ENCODE results near the gene GTSE1. TPM values are rescaled to one million over a fixed set of nuclear protein-coding genes. Genes with fewer than 3 reads are reported as not detected.

The GTSE1 gene
- total and polyA plus RNA-seq, 2 of the 13 experiments (the other 11 are each of a cell fraction or from before 2014, with no cell fraction given) = 10.7 to 13.5 TPM

DNA sequence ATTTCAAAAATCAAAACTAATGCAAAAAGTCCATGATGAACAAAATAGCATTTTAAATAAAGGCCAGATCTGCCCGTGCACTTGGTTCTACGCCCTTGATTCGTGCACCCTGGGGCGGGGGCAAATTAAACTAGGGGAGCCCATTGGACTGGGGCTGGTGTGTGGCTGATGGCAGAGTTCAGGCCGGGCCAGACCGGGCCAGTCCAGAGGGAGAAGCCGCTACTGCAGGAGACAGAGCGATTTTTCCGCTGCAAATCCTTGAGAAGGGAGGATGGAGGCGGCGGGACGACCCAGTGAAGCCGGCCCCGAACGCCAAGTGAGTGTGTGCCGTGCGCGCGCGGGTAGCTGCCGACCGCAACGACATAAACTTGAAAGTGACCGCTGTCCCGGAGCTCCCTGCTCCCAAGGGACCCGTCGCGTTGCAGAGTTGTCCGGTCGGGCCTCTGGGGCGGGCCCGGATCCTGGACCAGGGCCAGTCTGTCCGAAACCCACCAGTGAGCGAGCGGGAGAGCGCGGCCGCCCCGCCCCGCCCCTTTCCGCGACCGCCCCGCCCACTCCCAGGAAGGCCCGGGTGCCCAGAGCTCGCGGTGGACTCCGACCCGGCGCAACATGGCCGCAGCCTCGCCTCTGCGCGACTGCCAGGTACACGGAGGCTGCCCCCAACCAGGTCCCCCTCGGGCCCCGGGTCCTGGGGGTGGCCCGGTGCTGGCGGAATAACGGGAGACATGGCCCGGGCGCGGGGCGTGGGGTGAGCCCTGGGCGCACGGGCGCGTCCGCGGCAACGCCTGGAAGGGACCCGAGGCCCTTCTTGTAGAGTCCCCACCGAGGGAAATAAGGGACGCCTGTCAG is 29.0 kb upstream of the GTSE1 start, which contains the start of gene TTC38 (continued):
- TF ChIP-seq ZNF44 (CRISPR knock-in tag; IDR thresholded peaks at IDR 0.05) (no peak), NFYB (CRISPR knock-in tag; IDR thresholded peaks at IDR 0.05) (peak; percentile 54), ZNF644 (CRISPR knock-in tag; IDR thresholded peaks at IDR 0.05; ENCODE audit: low read depth) (no peak), POGZ (CRISPR knock-in tag; IDR thresholded peaks at IDR 0.05) (no peak), CBFB (CRISPR knock-in tag; IDR thresholded peaks at IDR 0.05) (peak; percentile 94), RELA (CRISPR knock-in tag; IDR thresholded peaks at IDR 0.05) (peak; percentile 60), FOXA1 (IDR thresholded peaks at IDR 0.05) (no peak), FOXA1 (CRISPR knock-in tag; IDR thresholded peaks at IDR 0.05) (no peak), MBD4 (IDR thresholded peaks at IDR 0.05; ENCODE audit: borderline replicate concordance, low read length) (no peak), POLR2AphosphoS2 (IDR thresholded peaks at IDR 0.05; ENCODE audit: low read depth, low read length) (no peak), ARNT2 (CRISPR knock-in tag; IDR thresholded peaks at IDR 0.05; ENCODE audit: low read depth) (0 out of 2 replicates have a peak, but pooled peaks have one; percentile 29), ETV5 (CRISPR knock-in tag; IDR thresholded peaks at IDR 0.05; ENCODE audit: borderline replicate concordance) (peak; percentile 57), ZNF3 (CRISPR knock-in tag; IDR thresholded peaks at IDR 0.05) (no peak), NR2C2 (CRISPR knock-in tag; IDR thresholded peaks at IDR 0.05; ENCODE audit: borderline replicate concordance) (peak; percentile 22; the same call in 1 of the 2 replicates)
- TF ChIP-seq, protein P1, sequence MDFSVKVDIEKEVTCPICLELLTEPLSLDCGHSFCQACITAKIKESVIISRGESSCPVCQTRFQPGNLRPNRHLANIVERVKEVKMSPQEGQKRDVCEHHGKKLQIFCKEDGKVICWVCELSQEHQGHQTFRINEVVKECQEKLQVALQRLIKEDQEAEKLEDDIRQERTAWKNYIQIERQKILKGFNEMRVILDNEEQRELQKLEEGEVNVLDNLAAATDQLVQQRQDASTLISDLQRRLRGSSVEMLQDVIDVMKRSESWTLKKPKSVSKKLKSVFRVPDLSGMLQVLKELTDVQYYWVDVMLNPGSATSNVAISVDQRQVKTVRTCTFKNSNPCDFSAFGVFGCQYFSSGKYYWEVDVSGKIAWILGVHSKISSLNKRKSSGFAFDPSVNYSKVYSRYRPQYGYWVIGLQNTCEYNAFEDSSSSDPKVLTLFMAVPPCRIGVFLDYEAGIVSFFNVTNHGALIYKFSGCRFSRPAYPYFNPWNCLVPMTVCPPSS (IDR thresholded peaks at IDR 0.05) = no peak
- TF ChIP-seq, protein P2, sequence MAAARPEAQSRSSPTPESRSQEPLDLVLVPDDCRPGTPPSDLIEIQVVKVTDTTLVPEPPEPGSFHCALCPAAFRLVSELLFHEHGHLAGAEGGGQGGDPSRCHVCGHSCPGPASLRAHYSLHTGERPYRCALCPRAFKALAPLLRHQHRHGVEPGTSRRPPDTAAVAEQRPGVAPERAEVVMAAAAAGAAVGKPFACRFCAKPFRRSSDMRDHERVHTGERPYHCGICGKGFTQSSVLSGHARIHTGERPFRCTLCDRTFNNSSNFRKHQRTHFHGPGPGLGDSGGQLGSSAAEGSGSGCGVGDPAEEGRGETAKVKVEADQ (CRISPR knock-in tag; IDR thresholded peaks at IDR 0.05; ENCODE audit: borderline replicate concordance) = peak; percentile 53; the same call in 1 of the 2 replicates
- TF ChIP-seq, protein P3, sequence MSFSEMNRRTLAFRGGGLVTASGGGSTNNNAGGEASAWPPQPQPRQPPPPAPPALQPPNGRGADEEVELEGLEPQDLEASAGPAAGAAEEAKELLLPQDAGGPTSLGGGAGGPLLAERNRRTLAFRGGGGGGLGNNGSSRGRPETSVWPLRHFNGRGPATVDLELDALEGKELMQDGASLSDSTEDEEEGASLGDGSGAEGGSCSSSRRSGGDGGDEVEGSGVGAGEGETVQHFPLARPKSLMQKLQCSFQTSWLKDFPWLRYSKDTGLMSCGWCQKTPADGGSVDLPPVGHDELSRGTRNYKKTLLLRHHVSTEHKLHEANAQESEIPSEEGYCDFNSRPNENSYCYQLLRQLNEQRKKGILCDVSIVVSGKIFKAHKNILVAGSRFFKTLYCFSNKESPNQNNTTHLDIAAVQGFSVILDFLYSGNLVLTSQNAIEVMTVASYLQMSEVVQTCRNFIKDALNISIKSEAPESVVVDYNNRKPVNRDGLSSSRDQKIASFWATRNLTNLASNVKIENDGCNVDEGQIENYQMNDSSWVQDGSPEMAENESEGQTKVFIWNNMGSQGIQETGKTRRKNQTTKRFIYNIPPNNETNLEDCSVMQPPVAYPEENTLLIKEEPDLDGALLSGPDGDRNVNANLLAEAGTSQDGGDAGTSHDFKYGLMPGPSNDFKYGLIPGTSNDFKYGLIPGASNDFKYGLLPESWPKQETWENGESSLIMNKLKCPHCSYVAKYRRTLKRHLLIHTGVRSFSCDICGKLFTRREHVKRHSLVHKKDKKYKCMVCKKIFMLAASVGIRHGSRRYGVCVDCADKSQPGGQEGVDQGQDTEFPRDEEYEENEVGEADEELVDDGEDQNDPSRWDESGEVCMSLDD (CRISPR knock-in tag; IDR thresholded peaks at IDR 0.05; ENCODE audit: borderline replicate concordance) = no peak
- TF ChIP-seq, protein P4, sequence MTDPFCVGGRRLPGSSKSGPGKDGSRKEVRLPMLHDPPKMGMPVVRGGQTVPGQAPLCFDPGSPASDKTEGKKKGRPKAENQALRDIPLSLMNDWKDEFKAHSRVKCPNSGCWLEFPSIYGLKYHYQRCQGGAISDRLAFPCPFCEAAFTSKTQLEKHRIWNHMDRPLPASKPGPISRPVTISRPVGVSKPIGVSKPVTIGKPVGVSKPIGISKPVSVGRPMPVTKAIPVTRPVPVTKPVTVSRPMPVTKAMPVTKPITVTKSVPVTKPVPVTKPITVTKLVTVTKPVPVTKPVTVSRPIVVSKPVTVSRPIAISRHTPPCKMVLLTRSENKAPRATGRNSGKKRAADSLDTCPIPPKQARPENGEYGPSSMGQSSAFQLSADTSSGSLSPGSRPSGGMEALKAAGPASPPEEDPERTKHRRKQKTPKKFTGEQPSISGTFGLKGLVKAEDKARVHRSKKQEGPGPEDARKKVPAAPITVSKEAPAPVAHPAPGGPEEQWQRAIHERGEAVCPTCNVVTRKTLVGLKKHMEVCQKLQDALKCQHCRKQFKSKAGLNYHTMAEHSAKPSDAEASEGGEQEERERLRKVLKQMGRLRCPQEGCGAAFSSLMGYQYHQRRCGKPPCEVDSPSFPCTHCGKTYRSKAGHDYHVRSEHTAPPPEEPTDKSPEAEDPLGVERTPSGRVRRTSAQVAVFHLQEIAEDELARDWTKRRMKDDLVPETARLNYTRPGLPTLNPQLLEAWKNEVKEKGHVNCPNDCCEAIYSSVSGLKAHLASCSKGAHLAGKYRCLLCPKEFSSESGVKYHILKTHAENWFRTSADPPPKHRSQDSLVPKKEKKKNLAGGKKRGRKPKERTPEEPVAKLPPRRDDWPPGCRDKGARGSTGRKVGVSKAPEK (CRISPR knock-in tag; IDR thresholded peaks at IDR 0.05; ENCODE audit: borderline replicate concordance) = no peak

Data from HepG2 (cell line).